IPS DF 4.7 (cell line): ENCODE results near the gene TRMT6.

ENCODE experiments used
- DNase-seq: peaks from one replicate; pipeline ENCODE4 v3.0.0-alpha.2; 2013; ENCODE audit warnings: low spot score; ENCODE audit errors: extremely low read depth

TRMT6 gene

GRCh38 chr20:5949943-5950270 lies 426 bp downstream of the TRMT6 start:
- no peak for DNase-seq

GRCh38 chr20:5947276-5947675 lies 3.1 kb downstream of the TRMT6 start:
- no peak for DNase-seq

GRCh38 chr20:5945963-5946362 lies 4.4 kb downstream of the TRMT6 start:
- no peak for DNase-seq

- no peak for DNase-seq
Observed at GRCh38 chr20:5938456-5939029, 11.8 kb downstream of the TRMT6 start.

- DNase-seq, result no peak
Observed at GRCh38 chr20:5936238-5936637, 14.1 kb downstream of the TRMT6 start.

GRCh38 chr20:5935384-5935783 lies 14.9 kb downstream of the TRMT6 start:
- DNase-seq, result no peak

- no peak for DNase-seq
Observed at GRCh38 chr20:5933802-5934436, 16.4 kb downstream of the TRMT6 start.

GRCh38 chr20:5932796-5933195 lies 17.5 kb downstream of the TRMT6 start:
- DNase-seq, result no peak

GRCh38 chr20:5931411-5931810 lies 18.9 kb downstream of the TRMT6 start:
- no peak for DNase-seq

- no peak for DNase-seq
Observed at GRCh38 chr20:5928836-5929715, 21.3 kb downstream of the TRMT6 start.

- DNase-seq, result no peak
Observed at GRCh38 chr20:5927749-5928462, 22.4 kb downstream of the TRMT6 start.

- DNase-seq, result no peak
Observed at GRCh38 chr20:5925551-5925950, 24.8 kb downstream of the TRMT6 start.

GRCh38 chr20:5923493-5923892 lies 26.8 kb downstream of the TRMT6 start:
- no peak for DNase-seq

GRCh38 chr20:5920581-5920980 lies 29.8 kb downstream of the TRMT6 start:
- DNase-seq, result no peak

GRCh38 chr20:5919626-5920544 lies 30.4 kb downstream of the TRMT6 start:
- DNase-seq, result no peak

- no peak for DNase-seq
Observed at GRCh38 chr20:5918856-5919625, 31.3 kb downstream of the TRMT6 start.

- DNase-seq, result no peak
Observed at GRCh38 chr20:5914859-5915258, 35.5 kb downstream of the TRMT6 start.

GRCh38 chr20:5913166-5913565 lies 37.2 kb downstream of the TRMT6 start:
- no peak for DNase-seq

- no peak for DNase-seq
Observed at GRCh38 chr20:5910186-5910585, 40.1 kb downstream of the TRMT6 start.

GRCh38 chr20:5908981-5909380 lies 41.4 kb downstream of the TRMT6 start:
- no peak for DNase-seq
